SH-SY5Y (cell line): Measurements from ENCODE around the gene SNTG2.

Experiments
- GATA2 ChIP-seq: IDR thresholded peaks from 2 replicates; pipeline ENCODE4 v1.6.1; 2011; ENCODE audit warnings: mild to moderate bottlenecking, low read depth, low read length
- GATA3 ChIP-seq: IDR thresholded peaks from 2 replicates; pipeline ENCODE4 v1.6.1; 2011; ENCODE audit warnings: low read depth, mild to moderate bottlenecking, low read length, moderate library complexity

DNA sequence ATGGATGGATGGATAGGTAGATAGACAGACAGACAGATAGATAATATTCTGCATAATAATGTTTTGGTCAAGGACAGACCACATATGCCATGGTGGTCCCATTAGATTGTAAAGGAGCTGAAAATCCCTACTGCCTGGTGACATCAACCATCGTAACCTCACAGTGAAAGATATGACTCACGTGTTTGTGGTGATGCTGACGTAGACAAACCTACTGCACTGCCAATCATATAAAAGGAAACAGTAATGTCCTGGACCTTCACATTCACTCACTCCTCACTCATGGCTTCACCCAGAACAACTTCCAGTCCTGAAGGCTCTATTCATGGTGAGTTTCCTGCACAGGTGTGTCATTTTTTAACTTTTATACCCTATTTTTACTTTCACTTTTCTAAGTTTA lies 259.7 kb downstream of the SNTG2 start:
- TF ChIP-seq GATA2 (no peak), GATA3 (no peak)
